Measurements from ENCODE around the gene CSGALNACT2.

DNA sequence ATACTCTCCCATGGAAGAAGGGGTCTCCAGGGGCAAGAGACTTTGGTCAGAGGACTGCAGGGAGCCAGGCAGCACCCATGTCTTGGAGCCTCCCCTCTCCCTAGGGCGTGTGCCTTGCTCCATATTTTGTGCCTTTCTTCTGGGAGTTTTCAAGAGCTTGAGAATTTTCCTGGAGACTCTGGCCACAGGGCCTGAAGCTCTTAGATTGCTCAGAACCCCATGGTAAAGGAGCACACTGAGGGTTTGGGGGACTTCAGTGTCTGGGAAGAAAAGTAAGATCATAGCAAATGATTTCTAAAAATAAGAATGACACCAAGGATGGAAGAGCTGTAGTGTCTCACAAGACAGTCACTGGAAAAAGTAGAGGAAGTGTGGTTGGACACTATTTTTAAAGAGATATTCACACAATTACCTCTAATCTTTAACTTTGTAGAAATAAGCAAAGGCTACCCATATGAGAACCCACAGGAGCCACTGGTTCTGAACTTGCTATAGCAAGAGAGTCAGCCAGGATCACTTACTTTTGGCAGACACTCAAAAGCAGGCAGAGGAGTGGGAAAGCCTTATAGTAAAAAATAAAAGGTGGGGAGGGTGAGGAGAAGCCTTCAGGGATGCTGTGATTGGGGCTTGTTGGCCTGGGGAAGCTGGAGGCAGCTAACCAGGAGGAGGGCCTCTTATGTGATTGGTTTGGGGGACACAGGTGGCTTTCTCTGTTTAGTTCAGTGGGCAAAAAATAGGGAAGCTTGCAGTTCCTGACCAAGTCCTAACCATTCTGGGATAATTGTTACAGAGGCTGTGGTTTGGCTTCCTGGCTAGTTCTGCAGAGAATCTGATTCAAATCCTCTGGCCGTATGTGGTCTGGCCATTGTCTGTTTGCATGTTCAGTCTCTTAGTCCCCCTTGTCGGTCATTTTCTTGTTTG, 5.1 kb upstream of the CSGALNACT2 start:
- TF ChIP-seq, protein P1, sequence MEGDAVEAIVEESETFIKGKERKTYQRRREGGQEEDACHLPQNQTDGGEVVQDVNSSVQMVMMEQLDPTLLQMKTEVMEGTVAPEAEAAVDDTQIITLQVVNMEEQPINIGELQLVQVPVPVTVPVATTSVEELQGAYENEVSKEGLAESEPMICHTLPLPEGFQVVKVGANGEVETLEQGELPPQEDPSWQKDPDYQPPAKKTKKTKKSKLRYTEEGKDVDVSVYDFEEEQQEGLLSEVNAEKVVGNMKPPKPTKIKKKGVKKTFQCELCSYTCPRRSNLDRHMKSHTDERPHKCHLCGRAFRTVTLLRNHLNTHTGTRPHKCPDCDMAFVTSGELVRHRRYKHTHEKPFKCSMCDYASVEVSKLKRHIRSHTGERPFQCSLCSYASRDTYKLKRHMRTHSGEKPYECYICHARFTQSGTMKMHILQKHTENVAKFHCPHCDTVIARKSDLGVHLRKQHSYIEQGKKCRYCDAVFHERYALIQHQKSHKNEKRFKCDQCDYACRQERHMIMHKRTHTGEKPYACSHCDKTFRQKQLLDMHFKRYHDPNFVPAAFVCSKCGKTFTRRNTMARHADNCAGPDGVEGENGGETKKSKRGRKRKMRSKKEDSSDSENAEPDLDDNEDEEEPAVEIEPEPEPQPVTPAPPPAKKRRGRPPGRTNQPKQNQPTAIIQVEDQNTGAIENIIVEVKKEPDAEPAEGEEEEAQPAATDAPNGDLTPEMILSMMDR (IDR thresholded peaks at IDR 0.05) = no peak
- TF ChIP-seq, protein P2, sequence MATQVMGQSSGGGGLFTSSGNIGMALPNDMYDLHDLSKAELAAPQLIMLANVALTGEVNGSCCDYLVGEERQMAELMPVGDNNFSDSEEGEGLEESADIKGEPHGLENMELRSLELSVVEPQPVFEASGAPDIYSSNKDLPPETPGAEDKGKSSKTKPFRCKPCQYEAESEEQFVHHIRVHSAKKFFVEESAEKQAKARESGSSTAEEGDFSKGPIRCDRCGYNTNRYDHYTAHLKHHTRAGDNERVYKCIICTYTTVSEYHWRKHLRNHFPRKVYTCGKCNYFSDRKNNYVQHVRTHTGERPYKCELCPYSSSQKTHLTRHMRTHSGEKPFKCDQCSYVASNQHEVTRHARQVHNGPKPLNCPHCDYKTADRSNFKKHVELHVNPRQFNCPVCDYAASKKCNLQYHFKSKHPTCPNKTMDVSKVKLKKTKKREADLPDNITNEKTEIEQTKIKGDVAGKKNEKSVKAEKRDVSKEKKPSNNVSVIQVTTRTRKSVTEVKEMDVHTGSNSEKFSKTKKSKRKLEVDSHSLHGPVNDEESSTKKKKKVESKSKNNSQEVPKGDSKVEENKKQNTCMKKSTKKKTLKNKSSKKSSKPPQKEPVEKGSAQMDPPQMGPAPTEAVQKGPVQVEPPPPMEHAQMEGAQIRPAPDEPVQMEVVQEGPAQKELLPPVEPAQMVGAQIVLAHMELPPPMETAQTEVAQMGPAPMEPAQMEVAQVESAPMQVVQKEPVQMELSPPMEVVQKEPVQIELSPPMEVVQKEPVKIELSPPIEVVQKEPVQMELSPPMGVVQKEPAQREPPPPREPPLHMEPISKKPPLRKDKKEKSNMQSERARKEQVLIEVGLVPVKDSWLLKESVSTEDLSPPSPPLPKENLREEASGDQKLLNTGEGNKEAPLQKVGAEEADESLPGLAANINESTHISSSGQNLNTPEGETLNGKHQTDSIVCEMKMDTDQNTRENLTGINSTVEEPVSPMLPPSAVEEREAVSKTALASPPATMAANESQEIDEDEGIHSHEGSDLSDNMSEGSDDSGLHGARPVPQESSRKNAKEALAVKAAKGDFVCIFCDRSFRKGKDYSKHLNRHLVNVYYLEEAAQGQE (IDR thresholded peaks at IDR 0.05; ENCODE audit: insufficient read depth in 1 of 2, low read depth in 2 of 2, low read length in 1 of 2) = no peak
- no peak for TF ChIP-seq SIN3A (IDR thresholded peaks at IDR 0.05; ENCODE audit: borderline replicate concordance, insufficient read depth, low read depth, low read length)
- TF ChIP-seq POLR2AphosphoS5 (IDR thresholded peaks at IDR 0.05; ENCODE audit: low read depth, low read length) = no peak
- no peak for TF ChIP-seq TCF7L2 (IDR thresholded peaks at IDR 0.05; ENCODE audit: low read depth, low read length)

Data from Panc1 (cell line).